Thyroid gland (tissue), 4 donors: ENCODE data around the gene MYOD1.

ENCODE experiments used
- CTCF ChIP-seq, 6 experiments: fragments of 200-600 bp in 3 of 6; fragments of 450-650 bp in 3 of 6; sonication (generic) in 3 of 6; IDR thresholded peaks; one replicate each; pipeline ENCODE4 v1.5.1; 2016 to 2019; ENCODE audit warnings: antibody characterized with exemption in 6 of 6, mild to moderate bottlenecking in 2 of 6, inconsistent platforms in 1 of 6, moderate library complexity in 1 of 6
- POLR2A ChIP-seq, 2 donors: fragments of 450-650 bp; IDR thresholded peaks; one replicate each; pipeline ENCODE4 v1.6.1; 2017; ENCODE audit warnings: antibody characterized with exemption in 2 of 2, mild to moderate bottlenecking in 2 of 2, moderate library complexity in 1 of 2

- TF ChIP-seq CTCF (IDR thresholded peaks at IDR 0.05) (no peak), POLR2A (IDR thresholded peaks at IDR 0.05) (no peak)
These were observed 48.0 kb downstream of the MYOD1 start for GRCh38 chr11:17767301-17767885.
